ENCODE measurements around the gene GNAT2.

The GNAT2 gene

DNA sequence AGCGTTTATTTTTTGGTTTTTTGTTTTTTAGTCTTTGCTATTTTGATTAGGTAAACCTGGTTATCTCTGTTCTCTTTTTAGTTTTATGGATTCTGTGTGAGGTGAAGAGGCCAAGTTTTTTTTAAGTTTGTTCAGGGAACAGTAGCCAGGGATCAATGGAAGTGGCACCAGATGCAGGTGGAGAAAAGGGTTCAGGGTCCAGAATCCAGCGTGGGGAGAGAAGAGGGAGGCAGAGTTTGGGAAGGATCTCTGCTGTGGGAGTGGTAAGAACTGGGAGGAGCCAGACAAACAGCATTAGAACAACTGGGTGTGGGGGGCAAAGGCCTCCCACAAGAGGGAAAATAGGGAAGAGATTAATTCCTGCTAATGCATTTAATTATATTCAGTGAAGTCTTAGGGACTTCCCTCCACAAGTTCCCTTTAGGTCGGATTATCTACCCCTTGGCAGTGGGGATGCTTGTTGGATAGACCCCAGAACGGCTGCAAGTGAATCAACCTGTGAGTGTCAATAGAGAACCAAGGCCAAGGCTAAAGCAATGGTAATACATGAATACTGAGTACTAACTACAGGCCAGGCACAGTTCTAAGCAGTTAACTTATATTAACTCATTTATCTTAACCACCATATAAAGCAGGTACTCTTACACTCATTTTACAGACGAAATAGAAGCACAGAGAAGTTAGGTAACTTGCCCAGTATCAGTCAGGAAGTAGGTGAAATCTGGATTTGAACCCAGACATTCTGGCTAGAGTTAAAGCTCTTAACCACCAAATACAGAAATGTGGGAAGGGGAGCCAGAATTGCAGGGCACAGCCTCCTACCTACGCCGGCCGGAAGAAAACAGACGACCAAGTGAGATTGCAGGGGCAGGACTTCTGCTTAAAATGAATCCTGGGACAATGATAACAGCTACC, 498 bp downstream of the GNAT2 start:
- H3K4me3 ChIP-seq (ENCODE audit: low read depth, low read length): peak overlapping the region; percentile 90
- TF ChIP-seq, protein P1, sequence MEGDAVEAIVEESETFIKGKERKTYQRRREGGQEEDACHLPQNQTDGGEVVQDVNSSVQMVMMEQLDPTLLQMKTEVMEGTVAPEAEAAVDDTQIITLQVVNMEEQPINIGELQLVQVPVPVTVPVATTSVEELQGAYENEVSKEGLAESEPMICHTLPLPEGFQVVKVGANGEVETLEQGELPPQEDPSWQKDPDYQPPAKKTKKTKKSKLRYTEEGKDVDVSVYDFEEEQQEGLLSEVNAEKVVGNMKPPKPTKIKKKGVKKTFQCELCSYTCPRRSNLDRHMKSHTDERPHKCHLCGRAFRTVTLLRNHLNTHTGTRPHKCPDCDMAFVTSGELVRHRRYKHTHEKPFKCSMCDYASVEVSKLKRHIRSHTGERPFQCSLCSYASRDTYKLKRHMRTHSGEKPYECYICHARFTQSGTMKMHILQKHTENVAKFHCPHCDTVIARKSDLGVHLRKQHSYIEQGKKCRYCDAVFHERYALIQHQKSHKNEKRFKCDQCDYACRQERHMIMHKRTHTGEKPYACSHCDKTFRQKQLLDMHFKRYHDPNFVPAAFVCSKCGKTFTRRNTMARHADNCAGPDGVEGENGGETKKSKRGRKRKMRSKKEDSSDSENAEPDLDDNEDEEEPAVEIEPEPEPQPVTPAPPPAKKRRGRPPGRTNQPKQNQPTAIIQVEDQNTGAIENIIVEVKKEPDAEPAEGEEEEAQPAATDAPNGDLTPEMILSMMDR (IDR thresholded peaks at IDR 0.05; ENCODE audit: insufficient read depth, low read length, missing control alignments): no peak
- CTCF ChIA-PET: interaction anchor here (0.6 to 21.8 kb wide), 6 partner anchors 19 to 158 kb away, joined by 3 to 371 read pairs (median 5); no protein-coding TSS in a partner anchor
- POLR2A ChIA-PET: interaction anchor here (2.4 kb wide), 1 partner anchor 70 kb away, joined by 25 read pairs; the partner anchor contains the start of gene GNAI3
- no peak for DNase-seq (ENCODE audit: low read depth, low spot score)

DNA sequence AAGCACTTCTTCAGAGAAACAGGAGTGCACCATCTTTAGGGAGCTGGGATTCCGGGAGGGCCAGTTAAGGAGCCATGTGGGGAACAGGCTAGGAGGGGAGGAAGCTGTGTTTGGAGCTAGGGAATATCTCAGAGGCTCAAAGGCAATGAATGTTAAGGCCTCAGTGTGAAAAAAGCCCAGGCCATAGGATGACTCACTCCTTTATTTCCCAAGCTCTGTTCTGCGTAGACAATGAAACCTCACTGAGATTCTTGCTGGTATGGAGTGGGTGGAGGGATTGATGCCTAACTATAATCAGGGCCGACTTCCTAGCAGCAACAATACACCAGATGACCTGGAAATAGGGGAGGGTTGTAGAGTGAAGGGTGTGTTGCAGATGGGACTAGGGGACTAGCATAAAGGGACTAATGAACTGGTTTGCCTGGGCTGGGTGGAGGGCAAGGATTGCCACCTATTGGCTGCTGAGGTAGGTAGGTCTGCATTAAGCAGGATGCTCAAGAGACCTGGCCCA, 2.1 kb downstream of the GNAT2 start:
- ChIA-PET POLR2A (interaction anchor here (0.6 to 1.3 kb wide), 3 partner anchors 9 to 69 kb away, joined by 3 to 8 read pairs (median 4); partner anchors contain the start of gene GNAI3), CTCF (interaction anchor here (0.7 to 21.8 kb wide), 6 partner anchors 9 to 157 kb away, joined by 3 to 371 read pairs (median 3); no protein-coding TSS in a partner anchor)
- TF ChIP-seq, protein P1 (IDR thresholded peaks at IDR 0.05; ENCODE audit: insufficient read depth, low read length, missing control alignments): no peak
- no peak overlapping the region for H3K4me3 ChIP-seq (ENCODE audit: low read depth, low read length)
- DNase-seq (ENCODE audit: low read depth, low spot score): peak; percentile 73

DNA sequence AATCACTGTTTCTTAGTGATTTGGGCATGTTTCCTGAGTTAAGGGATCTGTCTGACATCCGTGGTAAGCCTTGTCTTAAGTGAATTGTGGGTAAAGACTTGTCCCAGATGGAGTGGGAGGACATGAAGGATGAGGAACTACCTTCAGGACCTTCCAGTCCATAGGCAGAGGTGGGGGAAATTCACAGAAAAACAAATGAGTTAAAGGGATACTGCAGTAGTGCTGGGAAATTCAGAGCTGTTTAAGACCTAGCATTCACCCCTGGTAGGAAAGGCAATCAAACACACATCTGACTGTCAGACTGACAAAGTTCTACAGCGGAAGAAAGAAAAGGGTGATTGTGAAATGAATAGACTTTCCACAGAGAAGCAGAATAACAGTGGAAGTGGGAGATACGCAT, 3.0 kb downstream of the GNAT2 start:
- ChIA-PET POLR2A (interaction anchor here (1.3 kb wide), 1 partner anchor 68 kb away, joined by 8 read pairs; the partner anchor contains the start of gene GNAI3), CTCF (interaction anchor here (0.8 to 21.8 kb wide), 5 partner anchors 8 to 158 kb away, joined by 3 to 371 read pairs (median 3); no protein-coding TSS in a partner anchor)
- no peak for DNase-seq (ENCODE audit: low read depth, low spot score)
- H3K4me3 ChIP-seq (ENCODE audit: low read depth, low read length): no peak overlapping the region
- TF ChIP-seq, protein P1 (IDR thresholded peaks at IDR 0.05; ENCODE audit: insufficient read depth, low read length, missing control alignments): no peak

DNA sequence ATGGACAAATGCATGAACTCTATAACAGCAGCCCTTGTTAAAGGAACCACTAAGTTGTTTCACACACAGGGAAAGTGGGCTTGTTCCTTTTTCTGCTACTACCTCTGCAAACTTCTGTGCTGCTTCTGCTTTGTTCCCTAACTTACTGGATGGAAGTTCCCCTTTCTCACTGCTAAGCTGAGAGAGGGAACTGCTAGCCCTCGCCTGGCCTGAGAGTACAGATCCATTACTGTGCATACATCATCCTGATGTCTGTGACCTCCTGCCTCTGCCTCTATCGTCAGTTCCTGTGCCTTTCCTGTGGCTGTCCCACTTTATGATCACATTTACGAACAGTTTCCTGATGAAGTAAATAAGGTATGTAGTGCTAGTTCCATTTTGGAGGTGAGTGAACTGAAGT, 3.5 kb downstream of the GNAT2 start:
- TF ChIP-seq, protein P1 (IDR thresholded peaks at IDR 0.05; ENCODE audit: insufficient read depth, low read length, missing control alignments): no peak
- ChIA-PET CTCF (interaction anchor here (2.2 to 21.8 kb wide), 2 partner anchors 22 to 158 kb away, joined by 7 to 371 read pairs; no protein-coding TSS in a partner anchor), POLR2A (no interaction called here)
- no peak overlapping the region for H3K4me3 ChIP-seq (ENCODE audit: low read depth, low read length)
- no peak for DNase-seq (ENCODE audit: low read depth, low spot score)

DNA sequence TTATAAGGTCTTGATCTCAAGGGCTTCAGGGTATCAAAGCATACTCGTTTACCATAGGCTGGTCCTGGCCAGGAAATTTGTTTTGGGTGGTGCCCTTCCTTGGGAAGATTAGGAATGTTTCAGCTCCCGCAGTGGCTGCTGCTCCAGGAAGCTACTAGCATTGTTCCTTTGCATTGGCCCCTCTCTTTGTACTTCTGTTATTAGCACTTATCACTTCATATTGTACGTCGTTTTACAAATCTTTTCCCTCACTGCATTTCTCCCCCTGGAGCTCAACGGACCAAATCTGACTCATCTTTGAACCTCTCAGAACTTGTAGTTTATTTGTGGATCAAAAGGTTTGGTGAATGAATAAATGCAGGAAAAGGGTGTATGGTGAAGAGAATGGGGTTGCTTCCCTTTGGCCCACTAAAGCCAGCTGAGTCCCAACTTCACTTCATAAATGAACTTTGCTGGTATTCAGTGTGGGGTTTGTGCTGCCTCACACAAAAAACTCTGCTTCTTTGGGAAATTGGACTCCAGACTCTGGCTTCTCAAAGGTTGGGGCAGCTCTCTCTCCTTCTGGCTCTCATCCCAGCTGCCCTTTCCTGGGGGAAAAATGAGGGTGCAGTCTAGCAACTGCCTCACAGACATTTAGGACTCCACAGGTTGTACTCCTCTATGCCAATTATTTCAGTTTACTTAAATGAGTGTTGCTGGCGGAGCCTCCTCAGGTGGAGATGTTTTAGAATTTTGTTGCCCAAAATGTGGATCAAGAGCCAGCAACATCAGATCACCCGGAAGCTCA, 5.9 kb downstream of the GNAT2 start:
- TF ChIP-seq, protein P1 (IDR thresholded peaks at IDR 0.05; ENCODE audit: insufficient read depth, low read length, missing control alignments): no peak
- POLR2A ChIA-PET: interaction anchor here (1.1 kb wide), 1 partner anchor 65 kb away, joined by 5 read pairs; the partner anchor contains the start of gene GNAI3
- no peak for DNase-seq (ENCODE audit: low read depth, low spot score)
- H3K4me3 ChIP-seq (ENCODE audit: low read depth, low read length): no peak overlapping the region
- CTCF ChIA-PET: interaction anchor here (0.6 to 2.3 kb wide), 12 partner anchors 8 to 164 kb away, joined by 3 to 11 read pairs (median 3); no protein-coding TSS in a partner anchor

Data from AG04449 (cell line).